HEK293T (cell line): Measurements from ENCODE around the gene KCND3.
A peak's percentile ranks its signal among the peaks of the same experiment; 100 is the strongest.

ENCODE experiments used
- CTCF ChIA-PET: fragments of 350-600 bp; formaldehyde crosslinking; extraction: SDS; loops from one replicate; lab custom pipeline; 2021; ENCODE audit warnings: antibody characterized with exemption, inconsistent platforms; lab: Yijun Ruan, JAX
- POLR2A ChIA-PET: fragments of 350-600 bp; formaldehyde crosslinking; extraction: SDS; loops from one replicate; lab custom pipeline; 2020; ENCODE audit warnings: antibody characterized with exemption, inconsistent platforms; lab: Yijun Ruan, JAX
- DNase-seq: peaks from one replicate; pipeline ENCODE4 v3.0.0; 2012; ENCODE audit warnings: mixed read lengths; ENCODE audit errors: extremely low spot score
- ARNT ChIP-seq: fragments of 450-650 bp; IDR thresholded peaks from 2 replicates; pipeline ENCODE4 v1.6.1; 2017; ENCODE audit warnings: mild to moderate bottlenecking
- BHLHE40 ChIP-seq: fragments of 450-650 bp; IDR thresholded peaks from 2 replicates; pipeline ENCODE4 v1.6.1; 2016; ENCODE audit warnings: mild to moderate bottlenecking, moderate library complexity, borderline replicate concordance
- CTBP1 ChIP-seq: fragments of 450-650 bp; IDR thresholded peaks from 2 replicates; pipeline ENCODE4 v1.6.1; 2016; ENCODE audit warnings: borderline replicate concordance
- ELF4 ChIP-seq: fragments of 450-650 bp; IDR thresholded peaks from 2 replicates; pipeline ENCODE4 v1.6.1; 2017; ENCODE audit warnings: antibody characterized with exemption
- FOXA1 ChIP-seq: fragments of 450-650 bp; IDR thresholded peaks from 2 replicates; pipeline ENCODE4 v1.6.1; 2016; ENCODE audit warnings: mild to moderate bottlenecking
- FOXK2 ChIP-seq: fragments of 450-650 bp; IDR thresholded peaks from 2 replicates; pipeline ENCODE4 v1.6.1; 2016; ENCODE audit warnings: mild to moderate bottlenecking
- FOXM1 ChIP-seq: fragments of 450-650 bp; IDR thresholded peaks from 2 replicates; pipeline ENCODE4 v1.6.1; 2017; ENCODE audit warnings: mild to moderate bottlenecking, borderline replicate concordance
- HDGF ChIP-seq: fragments of 450-650 bp; IDR thresholded peaks from 2 replicates; pipeline ENCODE4 v1.6.1; 2017; ENCODE audit warnings: antibody characterized with exemption, borderline replicate concordance
- L3MBTL2 ChIP-seq: fragments of 450-650 bp; conservative IDR thresholded peaks from 2 replicates; pipeline ENCODE4 v1.6.1; 2016; ENCODE audit warnings: mild to moderate bottlenecking
- LEF1 ChIP-seq: fragments of 450-650 bp; IDR thresholded peaks from 2 replicates; pipeline ENCODE4 v1.6.1; 2017; ENCODE audit warnings: mild to moderate bottlenecking, borderline replicate concordance
- NFRKB ChIP-seq: fragments of 450-650 bp; IDR thresholded peaks from 2 replicates; pipeline ENCODE4 v1.6.1; 2016; ENCODE audit warnings: mild to moderate bottlenecking, moderate library complexity
- SP1 ChIP-seq: fragments of 450-650 bp; IDR thresholded peaks from 2 replicates; pipeline ENCODE4 v1.6.1; 2017
- SUZ12 ChIP-seq: fragments of 450-650 bp; IDR thresholded peaks from 2 replicates; pipeline ENCODE4 v1.6.1; 2016; ENCODE audit warnings: mild to moderate bottlenecking
- TARDBP ChIP-seq: fragments of 450-650 bp; IDR thresholded peaks from 2 replicates; pipeline ENCODE4 v1.6.1; 2016
- ZNF384 ChIP-seq: fragments of 450-650 bp; IDR thresholded peaks from 2 replicates; pipeline ENCODE4 v1.6.1; 2016
- TF ChIP-seq, protein P1 (sequence below): fragments of 450-650 bp; IDR thresholded peaks from 2 replicates; pipeline ENCODE4 v1.6.1; 2016

The KCND3 gene

DNA sequence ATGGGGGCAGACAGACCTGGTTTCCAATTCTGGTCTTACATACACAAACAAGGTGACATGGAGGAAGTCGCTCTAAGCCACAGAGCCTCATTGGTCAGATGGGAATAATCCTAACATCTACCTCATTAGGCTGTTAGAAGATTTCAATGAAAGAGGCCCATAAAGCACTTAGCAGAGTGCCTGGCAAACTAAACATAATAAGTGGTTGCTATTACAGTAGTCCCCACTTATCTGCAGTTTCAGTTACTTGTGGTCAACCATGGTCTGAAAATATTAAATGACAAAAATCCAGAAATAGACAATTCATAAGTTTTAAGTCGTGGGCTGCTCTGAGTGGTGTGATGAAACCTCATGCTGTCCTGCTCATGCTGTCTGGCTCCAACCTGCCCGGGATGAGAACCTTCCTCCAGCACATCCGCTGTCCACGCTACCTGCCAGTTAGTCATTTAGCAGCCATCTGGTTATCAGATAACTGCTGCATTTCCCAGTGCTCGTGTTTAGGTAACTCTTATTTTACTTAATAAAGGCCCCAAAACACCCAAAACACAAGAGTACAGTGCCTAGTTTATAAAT is 121.5 kb downstream of the KCND3 start:
- TF ChIP-seq TARDBP, result no peak
- TF ChIP-seq ELF4, result no peak
- no peak for TF ChIP-seq FOXA1
- no peak for TF ChIP-seq ARNT
- TF ChIP-seq, protein P1, sequence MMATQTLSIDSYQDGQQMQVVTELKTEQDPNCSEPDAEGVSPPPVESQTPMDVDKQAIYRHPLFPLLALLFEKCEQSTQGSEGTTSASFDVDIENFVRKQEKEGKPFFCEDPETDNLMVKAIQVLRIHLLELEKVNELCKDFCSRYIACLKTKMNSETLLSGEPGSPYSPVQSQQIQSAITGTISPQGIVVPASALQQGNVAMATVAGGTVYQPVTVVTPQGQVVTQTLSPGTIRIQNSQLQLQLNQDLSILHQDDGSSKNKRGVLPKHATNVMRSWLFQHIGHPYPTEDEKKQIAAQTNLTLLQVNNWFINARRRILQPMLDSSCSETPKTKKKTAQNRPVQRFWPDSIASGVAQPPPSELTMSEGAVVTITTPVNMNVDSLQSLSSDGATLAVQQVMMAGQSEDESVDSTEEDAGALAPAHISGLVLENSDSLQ, result no peak
- CTCF ChIA-PET, result no interaction called here
- no peak for DNase-seq
- POLR2A ChIA-PET, result no interaction called here

DNA sequence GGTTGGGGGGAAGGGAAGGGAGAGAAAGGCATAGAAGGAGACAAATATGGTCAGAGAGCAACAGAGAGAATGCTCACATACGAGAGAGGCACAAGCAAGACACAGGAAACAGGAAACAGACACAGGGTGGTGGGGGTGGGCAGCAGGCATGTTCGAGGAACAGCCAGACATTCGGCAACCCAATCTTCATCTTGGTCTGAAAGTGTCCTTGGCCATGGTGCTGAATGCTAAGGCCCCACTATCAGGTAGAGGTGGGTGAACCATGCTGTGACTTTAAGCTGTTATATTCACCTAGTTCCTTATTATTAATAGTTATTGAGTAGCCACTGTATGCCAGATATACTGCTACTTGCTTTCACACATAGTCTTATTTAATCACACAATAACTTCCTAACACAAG is 124.6 kb downstream of the KCND3 start:
- ChIA-PET CTCF (no interaction called here), POLR2A (no interaction called here)
- no peak for TF ChIP-seq SP1
- no peak for TF ChIP-seq LEF1
- TF ChIP-seq ZNF384, result no peak
- TF ChIP-seq SUZ12, result no peak
- TF ChIP-seq NFRKB, result no peak
- TF ChIP-seq FOXM1, result no peak
- TF ChIP-seq CTBP1, result no peak
- no peak for TF ChIP-seq ELF4
- peak; percentile 36 for DNase-seq

DNA sequence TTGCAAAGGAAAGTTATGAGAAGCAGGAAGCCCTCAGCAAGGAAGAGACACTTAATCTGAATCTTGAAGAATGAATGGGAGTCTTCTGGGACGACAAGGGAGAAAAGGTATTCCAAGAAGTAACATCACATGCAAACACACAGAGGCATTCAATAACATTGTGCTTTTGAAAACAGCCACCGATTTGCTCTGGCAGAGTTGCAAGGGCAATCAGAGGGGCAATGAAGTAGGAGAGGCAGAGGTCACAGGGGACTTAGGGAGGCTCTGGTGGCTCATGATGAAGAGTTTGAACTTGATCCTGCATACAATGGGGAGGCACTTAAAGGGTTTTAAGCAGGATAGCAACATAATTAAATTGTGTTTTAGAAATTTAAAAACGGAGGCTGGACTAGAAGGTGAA is 126.1 kb downstream of the KCND3 start:
- TF ChIP-seq, protein P1, result no peak
- TF ChIP-seq SUZ12 (no peak), BHLHE40 (no peak), ARNT (no peak), LEF1 (no peak), L3MBTL2 (no peak), SP1 (no peak), HDGF (no peak), ZNF384 (no peak), NFRKB (no peak), CTBP1 (no peak)
- ChIA-PET POLR2A (no interaction called here), CTCF (no interaction called here)
- DNase-seq, result no peak

DNA sequence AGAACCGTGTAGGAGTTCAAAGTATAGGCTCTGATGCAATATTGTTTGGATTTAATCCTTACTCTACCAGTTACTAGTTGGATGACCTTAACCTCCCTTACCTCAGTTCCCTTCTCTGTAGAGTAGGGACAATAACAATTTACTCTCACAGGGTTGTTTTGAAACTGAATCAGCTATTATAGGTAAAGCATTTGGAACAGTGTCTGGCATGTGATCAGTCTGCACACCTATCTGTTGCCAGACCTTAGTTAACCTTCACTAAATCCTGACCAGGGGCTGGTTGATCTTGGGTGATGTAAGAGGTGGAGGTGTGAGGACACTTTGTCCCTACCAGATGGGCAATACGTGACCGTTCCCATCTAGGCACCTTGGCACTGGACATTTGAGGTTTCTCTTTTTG is 126.9 kb downstream of the KCND3 start:
- CTCF ChIA-PET, result no interaction called here
- POLR2A ChIA-PET, result no interaction called here
- no peak for DNase-seq

DNA sequence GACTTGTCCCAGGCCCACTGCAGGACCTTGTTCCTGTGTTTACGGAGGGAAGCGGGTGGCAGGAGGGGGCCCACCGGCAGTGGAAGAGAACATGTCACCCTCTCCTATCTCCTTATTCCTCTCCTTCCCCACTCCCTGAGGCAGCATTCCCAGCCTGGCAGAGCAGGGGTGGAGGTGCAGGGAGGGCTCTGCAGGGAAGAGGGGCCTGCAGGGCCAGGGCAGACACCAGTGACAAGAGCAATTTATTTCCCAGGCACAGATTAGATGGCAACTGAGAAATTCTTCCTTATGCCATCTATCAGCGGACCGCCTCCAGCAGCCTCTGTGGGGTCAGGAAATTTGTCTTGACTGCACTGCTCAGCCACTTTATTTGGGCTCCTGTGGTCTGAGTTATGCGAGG is 127.9 kb downstream of the KCND3 start:
- POLR2A ChIA-PET, result no interaction called here
- CTCF ChIA-PET, result no interaction called here
- TF ChIP-seq SUZ12 (no peak), LEF1 (no peak), ZNF384 (no peak), HDGF (no peak), ARNT (no peak), BHLHE40 (no peak), FOXK2 (no peak), L3MBTL2 (no peak), NFRKB (no peak), FOXA1 (no peak), TARDBP (no peak), FOXM1 (no peak), CTBP1 (no peak), SP1 (no peak), ELF4 (no peak)
- TF ChIP-seq, protein P1, result no peak
- no peak for DNase-seq

More for the DNA sequence above, 126.9 kb downstream of the KCND3 start:
- TF ChIP-seq TARDBP (no peak), SUZ12 (no peak), FOXA1 (no peak), ARNT (no peak)
- TF ChIP-seq, protein P1, result no peak

DNA sequence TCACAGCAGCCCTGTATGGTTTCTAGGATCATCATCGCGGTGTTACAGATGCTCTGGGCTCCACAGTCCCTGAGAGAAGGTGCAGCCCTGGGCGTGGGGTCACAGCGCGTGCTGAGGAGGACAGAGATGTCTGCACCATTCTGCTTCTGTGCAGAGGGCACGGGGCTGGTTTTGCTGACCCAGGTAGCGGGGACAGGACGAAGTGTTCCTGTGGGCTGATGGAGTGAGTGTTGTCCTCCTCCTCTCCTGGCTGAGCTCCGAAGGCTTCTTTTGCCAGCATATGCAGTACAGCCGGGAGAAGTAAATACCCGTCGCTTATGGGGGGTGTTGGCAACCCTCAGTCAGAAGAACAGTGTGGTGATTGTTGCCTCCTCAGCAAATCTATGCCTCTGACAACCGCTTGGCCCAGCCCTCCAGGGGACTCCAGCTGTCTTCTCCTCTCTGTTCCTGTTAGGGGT is 132.2 kb downstream of the KCND3 start:
- DNase-seq, result no peak
- CTCF ChIA-PET, result no interaction called here
- POLR2A ChIA-PET, result no interaction called here
- TF ChIP-seq FOXM1, result no peak
- no peak for TF ChIP-seq SUZ12
- no peak for TF ChIP-seq ELF4
- TF ChIP-seq, protein P1, result no peak
- TF ChIP-seq FOXA1, result no peak
- TF ChIP-seq BHLHE40, result no peak
- no peak for TF ChIP-seq TARDBP
- TF ChIP-seq LEF1, result no peak
- TF ChIP-seq ARNT, result no peak
- TF ChIP-seq CTBP1, result no peak
- TF ChIP-seq ZNF384, result no peak
- TF ChIP-seq HDGF, result no peak
- TF ChIP-seq NFRKB, result no peak
- no peak for TF ChIP-seq SP1
- TF ChIP-seq FOXK2, result no peak
- TF ChIP-seq L3MBTL2, result no peak
